SK-N-SH (cell line): ENCODE data around the gene RNF187.

ENCODE experiments used
- EP300 ChIP-seq, 2 experiments: IDR thresholded peaks; 2 replicates each; pipeline versions ENCODE4 v1.4.0 to v1.6.1; 2012; ENCODE audit warnings: borderline replicate concordance in 1 of 2, low read depth in 1 of 2, low read length in 1 of 2
- GABPA ChIP-seq: IDR thresholded peaks from 2 replicates; pipeline ENCODE4 v1.4.0; 2012; ENCODE audit warnings: low read depth, mild to moderate bottlenecking
- TF ChIP-seq, protein P1 (sequence below): fragments of 200-600 bp; sonication (generic); IDR thresholded peaks from 2 replicates; pipeline ENCODE4 v1.6.1; 2017; ENCODE audit warnings: antibody characterized with exemption, mild to moderate bottlenecking, moderate library complexity
- TF ChIP-seq, protein P2 (sequence below): IDR thresholded peaks from 2 replicates; pipeline ENCODE4 v1.6.1; 2012; ENCODE audit warnings: mild to moderate bottlenecking, low read depth, low read length, moderate library complexity

DNA sequence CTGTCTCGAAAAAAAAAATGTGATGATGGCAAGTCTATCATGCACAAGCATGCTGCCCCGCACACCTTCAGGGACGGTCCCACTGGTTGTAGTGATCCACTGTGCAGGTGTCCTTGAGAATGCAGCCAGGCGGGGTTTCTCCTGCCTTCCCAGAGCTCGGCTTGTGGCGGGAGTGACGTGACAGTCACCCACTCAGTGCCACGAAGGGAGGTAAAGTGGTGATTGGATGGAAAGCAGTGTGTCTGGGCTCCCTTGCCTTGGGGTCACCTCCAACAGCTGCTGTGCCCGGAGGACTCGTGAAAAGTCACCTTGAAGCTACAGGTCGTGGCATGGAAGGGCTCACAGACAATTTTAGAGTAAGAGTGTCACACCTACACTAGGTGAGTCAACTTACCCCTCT, 37.0 kb upstream of the RNF187 start:
- TF ChIP-seq EP300 (IDR thresholded peaks at IDR 0.05; ENCODE audit: borderline replicate concordance in 1 of 2, low read depth in 1 of 2, low read length in 1 of 2) = no peak
- TF ChIP-seq, protein P1, sequence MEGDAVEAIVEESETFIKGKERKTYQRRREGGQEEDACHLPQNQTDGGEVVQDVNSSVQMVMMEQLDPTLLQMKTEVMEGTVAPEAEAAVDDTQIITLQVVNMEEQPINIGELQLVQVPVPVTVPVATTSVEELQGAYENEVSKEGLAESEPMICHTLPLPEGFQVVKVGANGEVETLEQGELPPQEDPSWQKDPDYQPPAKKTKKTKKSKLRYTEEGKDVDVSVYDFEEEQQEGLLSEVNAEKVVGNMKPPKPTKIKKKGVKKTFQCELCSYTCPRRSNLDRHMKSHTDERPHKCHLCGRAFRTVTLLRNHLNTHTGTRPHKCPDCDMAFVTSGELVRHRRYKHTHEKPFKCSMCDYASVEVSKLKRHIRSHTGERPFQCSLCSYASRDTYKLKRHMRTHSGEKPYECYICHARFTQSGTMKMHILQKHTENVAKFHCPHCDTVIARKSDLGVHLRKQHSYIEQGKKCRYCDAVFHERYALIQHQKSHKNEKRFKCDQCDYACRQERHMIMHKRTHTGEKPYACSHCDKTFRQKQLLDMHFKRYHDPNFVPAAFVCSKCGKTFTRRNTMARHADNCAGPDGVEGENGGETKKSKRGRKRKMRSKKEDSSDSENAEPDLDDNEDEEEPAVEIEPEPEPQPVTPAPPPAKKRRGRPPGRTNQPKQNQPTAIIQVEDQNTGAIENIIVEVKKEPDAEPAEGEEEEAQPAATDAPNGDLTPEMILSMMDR = no peak
- TF ChIP-seq, protein P2, sequence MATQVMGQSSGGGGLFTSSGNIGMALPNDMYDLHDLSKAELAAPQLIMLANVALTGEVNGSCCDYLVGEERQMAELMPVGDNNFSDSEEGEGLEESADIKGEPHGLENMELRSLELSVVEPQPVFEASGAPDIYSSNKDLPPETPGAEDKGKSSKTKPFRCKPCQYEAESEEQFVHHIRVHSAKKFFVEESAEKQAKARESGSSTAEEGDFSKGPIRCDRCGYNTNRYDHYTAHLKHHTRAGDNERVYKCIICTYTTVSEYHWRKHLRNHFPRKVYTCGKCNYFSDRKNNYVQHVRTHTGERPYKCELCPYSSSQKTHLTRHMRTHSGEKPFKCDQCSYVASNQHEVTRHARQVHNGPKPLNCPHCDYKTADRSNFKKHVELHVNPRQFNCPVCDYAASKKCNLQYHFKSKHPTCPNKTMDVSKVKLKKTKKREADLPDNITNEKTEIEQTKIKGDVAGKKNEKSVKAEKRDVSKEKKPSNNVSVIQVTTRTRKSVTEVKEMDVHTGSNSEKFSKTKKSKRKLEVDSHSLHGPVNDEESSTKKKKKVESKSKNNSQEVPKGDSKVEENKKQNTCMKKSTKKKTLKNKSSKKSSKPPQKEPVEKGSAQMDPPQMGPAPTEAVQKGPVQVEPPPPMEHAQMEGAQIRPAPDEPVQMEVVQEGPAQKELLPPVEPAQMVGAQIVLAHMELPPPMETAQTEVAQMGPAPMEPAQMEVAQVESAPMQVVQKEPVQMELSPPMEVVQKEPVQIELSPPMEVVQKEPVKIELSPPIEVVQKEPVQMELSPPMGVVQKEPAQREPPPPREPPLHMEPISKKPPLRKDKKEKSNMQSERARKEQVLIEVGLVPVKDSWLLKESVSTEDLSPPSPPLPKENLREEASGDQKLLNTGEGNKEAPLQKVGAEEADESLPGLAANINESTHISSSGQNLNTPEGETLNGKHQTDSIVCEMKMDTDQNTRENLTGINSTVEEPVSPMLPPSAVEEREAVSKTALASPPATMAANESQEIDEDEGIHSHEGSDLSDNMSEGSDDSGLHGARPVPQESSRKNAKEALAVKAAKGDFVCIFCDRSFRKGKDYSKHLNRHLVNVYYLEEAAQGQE = no peak
- no peak for TF ChIP-seq GABPA
